Body of pancreas (tissue), 4 donors: ENCODE measurements around the gene SLC1A7. TPM values are rescaled to one million over a fixed set of nuclear protein-coding genes. Genes with fewer than 3 reads are reported as not detected.

Source experiments
- ATAC-seq: fragments of 150-250 bp; one replicate; pipeline ENCODE4 v1.9.1; 2016
- DNase-seq, 4 donors: peaks; one replicate each; pipeline ENCODE4 v3.0.0-alpha.2; 2019
- H3K27ac ChIP-seq, 4 donors: fragments of 200-600 bp; sonication (generic); 1 replicate in 3 of 4; 2 replicates in 1 of 4; pipeline versions ENCODE4 v1.5.1 to v1.6.1; 2016 to 2019; ENCODE audit warnings: mild to moderate bottlenecking in 1 of 4, mixed read lengths in 1 of 4, moderate library complexity in 1 of 4
- H3K27me3 ChIP-seq, 2 donors: fragments of 200-600 bp; sonication (generic); one replicate each; pipeline ENCODE4 v1.6.0; 2016; ENCODE audit warnings: mild to moderate bottlenecking in 1 of 2
- H3K36me3 ChIP-seq, 2 donors: fragments of 200-600 bp; sonication (generic); replicated peaks in 1 of 2; 2 replicates each; pipeline ENCODE4 v1.5.1; 2016; ENCODE audit warnings: low read depth in 2 of 2; ENCODE audit not compliant: insufficient read depth in 1 of 2
- H3K4me1 ChIP-seq: fragments of 200-600 bp; sonication (generic); one replicate; pipeline ENCODE4 v1.6.0; 2016
- H3K4me3 ChIP-seq, 2 donors: fragments of 200-600 bp; sonication (generic); 1 replicate in 1 of 2; 2 replicates in 1 of 2; pipeline ENCODE4 v1.5.1; 2016 to 2019
- H3K9me3 ChIP-seq, 3 donors: fragments of 200-600 bp; sonication (generic); 1 replicate in 2 of 3; 2 replicates in 1 of 3; pipeline ENCODE4 v1.5.1; 2016
- POLR2A ChIP-seq, 3 donors: fragments of 450-650 bp; IDR thresholded peaks; one replicate each; pipeline ENCODE4 v1.6.1; 2016; ENCODE audit warnings: antibody characterized with exemption in 3 of 3, mild to moderate bottlenecking in 2 of 3
- WGBS, 2 donors: methylation state at CpG; one replicate each; pipeline ENCODE4 v1.1.5; 2017; 5-methylcytosine and 5-hydroxymethylcytosine counted together
- intact Hi-C: fragments of 100-400 bp; cut with DNase I; formaldehyde crosslinking; loops from one replicate; pipeline ENCODE4 v1.15.1; 2023
- total RNA-seq, 2 donors: library from RNA; depleted of rRNA; stranded (reverse); fragments of >200 nt; gene quantifications; one replicate each; pipeline ENCODE4 v1.1.0, GENCODE V29; 2016
- TF ChIP-seq, protein P1 (sequence below), 7 experiments: fragments of 450-650 bp in 4 of 7; fragments of 200-600 bp in 3 of 7; sonication (generic) in 3 of 7; IDR thresholded peaks; one replicate each; pipeline ENCODE4 v1.5.1; 2016 to 2019; ENCODE audit warnings: antibody characterized with exemption in 7 of 7

Gene SLC1A7
- total RNA-seq, 2 donors from 2014 or later = not detected

DNA sequence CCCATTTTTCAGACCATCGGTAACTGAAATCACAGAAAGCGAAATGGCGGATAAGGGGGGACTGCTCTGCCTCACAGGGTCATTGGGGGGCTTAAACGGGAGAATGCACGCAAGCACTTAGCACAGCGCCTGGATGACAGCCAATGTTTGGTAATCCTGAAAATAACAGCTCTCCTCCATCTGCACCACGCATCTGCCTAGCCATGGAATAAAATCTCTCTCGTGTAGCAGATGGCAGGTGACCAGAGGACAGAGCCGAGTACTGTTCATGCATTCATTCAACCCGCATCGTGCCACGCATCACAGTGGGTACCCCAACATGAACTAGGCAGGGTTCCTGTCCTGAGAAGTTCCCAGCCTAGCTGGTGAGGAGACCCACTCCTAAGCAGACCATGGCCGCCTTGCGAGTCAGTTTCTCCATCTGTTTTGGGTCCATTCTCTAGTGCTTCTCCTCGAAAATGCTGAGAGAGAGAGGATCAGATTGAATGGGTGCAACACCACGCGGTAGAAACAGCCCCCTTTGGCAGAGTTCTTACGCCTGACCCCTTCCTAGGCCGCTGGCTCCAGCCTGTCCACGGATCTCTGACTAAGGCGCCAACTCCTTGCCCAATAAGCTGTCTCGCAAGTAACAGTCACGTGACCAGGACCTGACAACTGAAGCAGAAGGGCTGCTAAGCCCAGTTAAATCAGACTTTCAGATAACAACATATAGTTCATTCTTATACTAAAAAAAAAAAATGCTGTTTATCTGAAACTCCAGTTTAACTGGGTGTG lies 7.3 kb downstream of the SLC1A7 start:
- TF ChIP-seq POLR2A (IDR thresholded peaks at IDR 0.05) = no peak
- TF ChIP-seq, protein P1, sequence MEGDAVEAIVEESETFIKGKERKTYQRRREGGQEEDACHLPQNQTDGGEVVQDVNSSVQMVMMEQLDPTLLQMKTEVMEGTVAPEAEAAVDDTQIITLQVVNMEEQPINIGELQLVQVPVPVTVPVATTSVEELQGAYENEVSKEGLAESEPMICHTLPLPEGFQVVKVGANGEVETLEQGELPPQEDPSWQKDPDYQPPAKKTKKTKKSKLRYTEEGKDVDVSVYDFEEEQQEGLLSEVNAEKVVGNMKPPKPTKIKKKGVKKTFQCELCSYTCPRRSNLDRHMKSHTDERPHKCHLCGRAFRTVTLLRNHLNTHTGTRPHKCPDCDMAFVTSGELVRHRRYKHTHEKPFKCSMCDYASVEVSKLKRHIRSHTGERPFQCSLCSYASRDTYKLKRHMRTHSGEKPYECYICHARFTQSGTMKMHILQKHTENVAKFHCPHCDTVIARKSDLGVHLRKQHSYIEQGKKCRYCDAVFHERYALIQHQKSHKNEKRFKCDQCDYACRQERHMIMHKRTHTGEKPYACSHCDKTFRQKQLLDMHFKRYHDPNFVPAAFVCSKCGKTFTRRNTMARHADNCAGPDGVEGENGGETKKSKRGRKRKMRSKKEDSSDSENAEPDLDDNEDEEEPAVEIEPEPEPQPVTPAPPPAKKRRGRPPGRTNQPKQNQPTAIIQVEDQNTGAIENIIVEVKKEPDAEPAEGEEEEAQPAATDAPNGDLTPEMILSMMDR (IDR thresholded peaks at IDR 0.05) = no peak
- 78 to 79% methylated on average over 22 to 23 of the region's 23 CpGs for WGBS, 2 donors
- H3K9me3 ChIP-seq = no peaks in the 10 kb centered on the region
- no peak overlapping the region for H3K4me3 ChIP-seq
- H3K4me1 ChIP-seq = no peaks in the 10 kb centered on the region
- intact Hi-C loops = no loop called here
- H3K27ac ChIP-seq = no peak overlapping the region
- no peaks in the 10 kb centered on the region for H3K36me3 ChIP-seq
- H3K27me3 ChIP-seq = no peaks in the 10 kb centered on the region
- peak in 3 of 4 donors; percentile 37 to 46 (median 40) for DNase-seq
- ATAC-seq = peak; percentile 47

DNA sequence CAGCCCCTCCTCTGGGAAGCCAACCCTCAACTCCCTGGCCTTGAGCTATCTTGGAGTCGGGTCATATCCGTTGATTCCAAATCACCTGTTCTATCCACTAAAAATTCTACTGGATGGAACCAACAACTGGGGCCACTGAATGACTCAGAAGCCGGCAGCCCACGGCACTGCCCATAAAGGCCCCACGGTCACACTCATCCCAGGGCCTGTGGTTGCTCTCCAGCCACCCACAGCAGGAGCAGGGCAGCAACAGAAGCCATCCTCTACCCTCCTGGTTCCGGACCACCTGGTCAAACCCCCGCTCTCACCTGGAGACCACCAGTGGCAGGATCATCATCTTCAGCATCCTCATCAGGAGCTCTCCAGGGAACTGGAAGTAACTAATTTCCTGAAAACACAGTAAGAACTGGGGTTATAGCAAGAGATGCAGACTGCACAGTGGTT lies 8.4 kb downstream of the SLC1A7 start:
- WGBS, 2 donors = 70 to 81% methylated on average over 7 of the region's 7 CpGs
- Histone ChIP-seq H3K4me3 (no peak overlapping the region), H3K9me3 (no peaks in the 10 kb centered on the region), H3K36me3 (no peaks in the 10 kb centered on the region), H3K4me1 (no peaks in the 10 kb centered on the region), H3K27me3 (no peaks in the 10 kb centered on the region), H3K27ac (no peak overlapping the region)
- TF ChIP-seq, protein P1 (IDR thresholded peaks at IDR 0.05) = no peak
- TF ChIP-seq POLR2A (IDR thresholded peaks at IDR 0.05) = no peak
- intact Hi-C loops = no loop called here
- no peak for ATAC-seq
- DNase-seq = no peak

DNA sequence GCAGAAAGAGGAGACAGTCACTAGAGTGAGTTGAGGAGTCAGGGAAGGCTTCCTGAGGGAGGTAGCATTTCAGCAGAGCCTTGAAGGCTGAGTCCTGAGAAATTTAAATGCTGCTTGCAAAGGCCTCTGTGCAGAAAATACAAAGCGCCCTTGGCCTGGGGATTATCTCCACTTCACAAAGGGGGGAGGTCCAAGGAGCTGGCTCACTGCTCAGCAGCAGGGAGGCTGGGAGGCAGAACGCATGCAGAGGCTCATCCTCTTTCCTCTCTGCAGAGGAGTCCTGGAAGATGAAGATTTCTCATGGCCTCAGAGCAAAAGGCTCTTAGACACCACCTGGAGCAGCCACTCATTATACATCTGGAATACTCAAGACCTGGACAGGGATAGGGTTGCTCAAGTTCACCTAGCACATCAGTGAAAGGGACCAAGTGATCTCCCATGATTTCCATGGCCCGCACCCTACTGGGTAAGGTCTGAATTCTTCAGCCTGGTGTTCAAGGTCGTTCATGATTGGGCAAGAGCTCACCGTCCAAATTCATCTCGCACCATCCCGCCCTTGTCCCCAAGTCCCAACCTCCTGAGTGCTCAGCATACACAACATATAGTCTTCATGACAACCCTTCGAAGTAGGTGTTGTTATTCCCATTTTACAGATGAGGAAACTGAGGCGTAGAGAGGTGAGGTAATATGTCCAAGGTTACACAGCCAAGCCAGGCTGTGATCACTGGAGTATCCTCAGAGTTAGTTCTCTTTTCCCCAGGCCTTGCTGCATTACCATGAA lies 9.0 kb downstream of the SLC1A7 start:
- TF ChIP-seq, protein P1 (IDR thresholded peaks at IDR 0.05) = no peak
- TF ChIP-seq POLR2A (IDR thresholded peaks at IDR 0.05) = no peak
- Histone ChIP-seq H3K36me3 (no peaks in the 10 kb centered on the region), H3K27me3 (no peaks in the 10 kb centered on the region), H3K9me3 (no peaks in the 10 kb centered on the region), H3K4me1 (no peaks in the 10 kb centered on the region), H3K4me3 (no peak overlapping the region), H3K27ac (no peak overlapping the region)
- no peak for ATAC-seq
- WGBS, 2 donors = 76 to 85% methylated on average over 8 to 9 of the region's 9 CpGs
- DNase-seq = no peak
- intact Hi-C loops = no loop called here

DNA sequence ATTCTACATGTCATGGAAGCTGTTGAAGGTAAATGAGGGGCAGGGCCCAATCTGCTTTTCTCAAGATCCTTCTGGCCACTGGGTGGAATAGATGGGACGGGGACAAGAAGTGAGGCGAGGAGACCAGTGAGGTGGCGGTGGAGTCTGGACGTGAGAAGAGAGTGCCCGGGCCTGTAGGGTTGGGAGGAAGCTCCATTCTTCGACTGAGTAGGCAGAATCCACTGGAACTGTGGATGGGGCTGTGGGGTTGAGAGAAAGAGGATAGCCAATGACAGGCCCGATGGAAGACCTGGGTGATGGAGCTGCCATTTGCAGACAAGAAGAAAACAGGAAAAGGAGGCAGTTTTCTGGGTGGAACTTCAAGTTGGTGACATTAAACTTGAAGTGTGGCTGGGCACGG lies 10.3 kb downstream of the SLC1A7 start:
- Histone ChIP-seq H3K36me3 (no peaks in the 10 kb centered on the region), H3K27ac (no peak overlapping the region), H3K4me1 (no peaks in the 10 kb centered on the region), H3K4me3 (no peak overlapping the region), H3K27me3 (no peaks in the 10 kb centered on the region), H3K9me3 (no peaks in the 10 kb centered on the region)
- TF ChIP-seq, protein P1 (IDR thresholded peaks at IDR 0.05) = no peak
- TF ChIP-seq POLR2A (IDR thresholded peaks at IDR 0.05) = no peak
- 79 to 82% methylated on average over 8 of the region's 8 CpGs for WGBS, 2 donors
- DNase-seq (no peak), ATAC-seq (no peak)
- intact Hi-C loops = no loop called here
